ENCODE data around the gene RGS9BP. TPM values are rescaled to one million over a fixed set of nuclear protein-coding genes. Genes with fewer than 3 reads are reported as not detected.
"Not testable (repeated sequence)": the region's sequence is repeated elsewhere in the genome, so short reads cannot be mapped to it uniquely, and the experiment has no call there.

The RGS9BP gene
- total RNA-seq, 2 donors from 2014 or later = not detected

- WGBS, 2 donors = 13 to 21% methylated on average over 5 of the region's 5 CpGs
- Histone ChIP-seq H3K36me3 (replicated peaks in 1 of 2; ENCODE audit: insufficient read depth in 1 of 2, low read depth in 2 of 2) (no peaks in the 10 kb centered on the region), H3K27me3 (no peaks in the 10 kb centered on the region), H3K4me1 (peaks cover 41% of the 10 kb centered on the region), H3K27ac (peak overlapping the region in 2 of 4 donors; percentile 16 to 26), H3K9me3 (no peaks in the 10 kb centered on the region), H3K4me3 (no peak overlapping the region)
- TF ChIP-seq POLR2A (IDR thresholded peaks at IDR 0.05) (no peak), CTCF (IDR thresholded peaks at IDR 0.05) (no peak)
- DNase-seq = peak; percentile 26 to 68 (median 44)
- intact Hi-C loops (cut with DNase I) = no loop called here
- peak; percentile 87 for ATAC-seq
These were observed 26.4 kb downstream of the RGS9BP start for GRCh38 chr19:32702010-32702409.

DNA sequence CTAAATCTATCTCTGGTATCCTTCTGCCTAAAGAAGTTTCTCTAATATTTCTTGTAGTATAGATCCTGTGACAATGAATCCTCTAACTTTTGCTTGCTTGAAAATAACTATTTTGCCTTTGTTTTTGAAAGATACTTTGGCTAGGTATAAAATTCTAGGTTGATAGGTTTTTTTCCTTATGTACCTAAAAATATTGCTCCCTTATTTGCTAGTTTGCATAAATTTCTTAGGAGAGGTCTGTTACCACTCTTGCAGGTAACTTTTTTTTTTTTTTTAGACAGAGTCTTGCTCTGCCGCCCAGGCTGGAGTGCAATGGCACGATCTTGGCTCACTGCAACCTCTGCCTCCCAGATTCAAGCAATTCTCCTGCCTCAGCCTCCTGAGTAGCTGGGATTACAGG is 28.4 kb downstream of the RGS9BP start:
- not testable (repeated sequence) for H3K36me3 ChIP-seq (replicated peaks in 1 of 2; ENCODE audit: insufficient read depth in 1 of 2, low read depth in 2 of 2); ATAC-seq
- 89 to 100% methylated on average over 2 of the region's 2 CpGs for WGBS, 2 donors

DNA sequence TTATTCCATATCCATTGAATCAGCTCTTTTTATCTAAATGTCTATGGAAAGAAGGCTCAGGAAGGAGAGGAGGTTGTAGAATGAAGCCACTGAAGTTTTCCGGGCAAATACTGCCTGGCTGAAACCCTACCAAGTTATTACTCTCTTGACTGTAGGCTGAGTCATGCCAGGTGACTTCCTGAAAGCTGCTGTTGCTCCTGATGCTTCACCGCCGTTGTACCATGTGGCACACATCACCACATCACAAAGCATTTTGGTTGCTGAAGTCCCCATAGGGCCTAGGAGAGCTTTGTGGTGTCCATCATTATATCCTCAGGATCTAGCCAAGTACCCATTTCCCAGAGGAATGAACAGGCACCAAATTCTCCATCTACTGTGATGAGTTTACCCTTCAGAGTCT is 32.8 kb downstream of the RGS9BP start:
- peaks cover 0 to 5% of the 10 kb centered on the region in 2 donors for H3K36me3 ChIP-seq (replicated peaks in 1 of 2; ENCODE audit: insufficient read depth in 1 of 2, low read depth in 2 of 2)
- H3K4me1 ChIP-seq = peaks cover 8% of the 10 kb centered on the region
- H3K4me3 ChIP-seq = no peak overlapping the region
- no peaks in the 10 kb centered on the region for H3K27me3 ChIP-seq
- intact Hi-C loops (cut with DNase I) = no loop called here
- no peak overlapping the region for H3K27ac ChIP-seq
- ATAC-seq (no peak), DNase-seq (no peak)
- 71 to 76% methylated on average over 3 of the region's 3 CpGs for WGBS, 2 donors
- H3K9me3 ChIP-seq = no peaks in the 10 kb centered on the region
- TF ChIP-seq POLR2A (IDR thresholded peaks at IDR 0.05) (no peak), CTCF (IDR thresholded peaks at IDR 0.05) (no peak)

More for the DNA sequence above, 28.4 kb downstream of the RGS9BP start:
- H3K27me3 ChIP-seq; H3K27ac ChIP-seq; H3K4me3 ChIP-seq; H3K9me3 ChIP-seq; intact Hi-C loops (cut with DNase I); DNase-seq: not testable (repeated sequence)
- H3K4me1 ChIP-seq = peaks cover 35% of the 10 kb centered on the region

- intact Hi-C loops (cut with DNase I) = no loop called here
- Histone ChIP-seq H3K36me3 (replicated peaks in 1 of 2; ENCODE audit: insufficient read depth in 1 of 2, low read depth in 2 of 2) (peaks cover 0 to 5% of the 10 kb centered on the region in 2 donors), H3K4me3 (no peak overlapping the region), H3K4me1 (peaks cover 8% of the 10 kb centered on the region), H3K27ac (no peak overlapping the region), H3K27me3 (no peaks in the 10 kb centered on the region), H3K9me3 (no peaks in the 10 kb centered on the region)
- TF ChIP-seq POLR2A (IDR thresholded peaks at IDR 0.05) = no peak
- no peak for TF ChIP-seq CTCF (IDR thresholded peaks at IDR 0.05)
- ATAC-seq (no peak), DNase-seq (no peak)
- 94 to 98% methylated on average over 5 of the region's 5 CpGs for WGBS, 2 donors
These were observed 33.4 kb downstream of the RGS9BP start for GRCh38 chr19:32709032-32709431.

- no peak overlapping the region for H3K4me3 ChIP-seq
- no peaks in the 10 kb centered on the region for H3K9me3 ChIP-seq
- no peaks in the 10 kb centered on the region for H3K4me1 ChIP-seq
- TF ChIP-seq CTCF (IDR thresholded peaks at IDR 0.05) (no peak), POLR2A (IDR thresholded peaks at IDR 0.05) (no peak)
- DNase-seq (no peak), ATAC-seq (no peak)
- WGBS, 2 donors = 91 to 95% methylated on average over 6 of the region's 6 CpGs
- H3K36me3 ChIP-seq (replicated peaks in 1 of 2; ENCODE audit: insufficient read depth in 1 of 2, low read depth in 2 of 2) = peaks cover 0 to 5% of the 10 kb centered on the region in 2 donors
- H3K27me3 ChIP-seq = no peaks in the 10 kb centered on the region
- intact Hi-C loops (cut with DNase I) = no loop called here
- H3K27ac ChIP-seq = no peak overlapping the region
These were observed 36.1 kb downstream of the RGS9BP start for GRCh38 chr19:32711747-32712146.

DNA sequence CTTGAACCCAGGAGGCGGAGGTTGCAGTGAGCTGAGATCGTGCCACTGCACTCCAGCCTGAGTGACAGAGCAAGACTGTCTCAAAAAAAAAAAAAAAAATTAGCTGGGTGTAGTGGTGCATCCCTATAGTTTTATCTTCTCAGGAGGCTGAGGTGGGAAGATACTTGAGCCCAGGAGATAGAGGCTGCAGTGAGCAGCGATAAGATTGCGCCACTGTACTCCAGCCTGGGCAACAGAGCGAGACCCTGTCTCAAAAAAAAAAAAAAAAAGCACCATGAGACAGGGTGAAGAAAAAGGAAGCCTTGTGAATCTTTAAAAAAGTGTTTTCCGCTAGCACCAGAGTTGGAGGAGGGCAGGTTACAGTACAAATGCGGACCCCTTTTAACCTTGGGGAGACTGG is 40.6 kb downstream of the RGS9BP start:
- H3K9me3 ChIP-seq; intact Hi-C loops (cut with DNase I); H3K27me3 ChIP-seq; H3K36me3 ChIP-seq (replicated peaks in 1 of 2; ENCODE audit: insufficient read depth in 1 of 2, low read depth in 2 of 2); H3K4me1 ChIP-seq; DNase-seq; H3K4me3 ChIP-seq; ATAC-seq; H3K27ac ChIP-seq: not testable (repeated sequence)
- 95 to 100% methylated on average over 7 of the region's 7 CpGs for WGBS, 2 donors

All from body of pancreas (tissue), 4 donors.